Testis (tissue), 3 donors: Measurements from ENCODE around the gene ATP10A. TPM values are rescaled to one million over a fixed set of nuclear protein-coding genes. Genes with fewer than 3 reads are reported as not detected.
"Not testable (repeated sequence)": the region's sequence is repeated elsewhere in the genome, so short reads cannot be mapped to it uniquely, and the experiment has no call there.

ENCODE experiments used
- DNase-seq: peaks from one replicate; pipeline ENCODE4 v3.0.0-alpha.2; 2019
- H3K27ac ChIP-seq, 2 donors: fragments of 200-600 bp; sonication (generic); one replicate each; pipeline ENCODE4 v1.5.1; 2019
- H3K27me3 ChIP-seq: fragments of 200-600 bp; sonication (generic); one replicate; pipeline ENCODE4 v1.5.1; 2019
- H3K36me3 ChIP-seq: fragments of 200-600 bp; sonication (generic); one replicate; pipeline ENCODE4 v1.5.1; 2017; ENCODE audit warnings: low read depth; ENCODE audit errors: missing control alignments
- H3K4me1 ChIP-seq: fragments of 200-600 bp; sonication (generic); one replicate; pipeline ENCODE4 v1.5.1; 2019
- H3K4me3 ChIP-seq, 2 donors: fragments of 200-600 bp; sonication (generic); one replicate each; pipeline ENCODE4 v1.5.1; 2017 to 2019
- H3K9me3 ChIP-seq: fragments of 200-600 bp; sonication (generic); one replicate; pipeline ENCODE4 v1.5.1; 2017
- CTCF ChIP-seq, 3 experiments: fragments of 450-650 bp in 2 of 3; fragments of 200-600 bp in 1 of 3; sonication (generic) in 1 of 3; IDR thresholded peaks; one replicate each; pipeline ENCODE4 v1.5.1; 2016 to 2019; ENCODE audit warnings: antibody characterized with exemption in 3 of 3, mild to moderate bottlenecking in 2 of 3, moderate library complexity in 1 of 3
- POLR2A ChIP-seq: fragments of 450-650 bp; IDR thresholded peaks from one replicate; pipeline ENCODE4 v1.6.1; 2017; ENCODE audit warnings: antibody characterized with exemption, mild to moderate bottlenecking, moderate library complexity
- whole genome bisulfite sequencing, 2 donors: methylation state at CpG; one replicate each; pipeline ENCODE4 v1.1.5; 2018; 5-methylcytosine and 5-hydroxymethylcytosine counted together
- intact Hi-C: fragments of 100-400 bp; cut with DNase I; formaldehyde crosslinking; loops from one replicate; pipeline ENCODE4 v1.15.1; 2023; ENCODE audit warnings: low total_unique reads
- polyA plus RNA-seq: library from polyadenylated mRNA; stranded (reverse); fragments of 350-450 nt; fragmentation: Illumina TruSeq; extraction: RNeasy Lipid Tissue Mini Kit (QIAGEN cat#74804); gene quantifications from one replicate; pipeline ENCODE4 v1.2.3, GENCODE V29; 2014; ENCODE audit warnings: low read depth, low replicate concordance; ENCODE audit not compliant: insufficient read depth
- total RNA-seq, 2 donors: library from RNA; depleted of rRNA; stranded (reverse); fragments of >200 nt; gene quantifications; one replicate each; pipeline ENCODE4 v1.2.3, GENCODE V29; 2016

The ATP10A gene
- total and polyA plus RNA-seq, 3 donors from 2014 or later = 13.6 to 26.5 (median 22.8) TPM

DNA sequence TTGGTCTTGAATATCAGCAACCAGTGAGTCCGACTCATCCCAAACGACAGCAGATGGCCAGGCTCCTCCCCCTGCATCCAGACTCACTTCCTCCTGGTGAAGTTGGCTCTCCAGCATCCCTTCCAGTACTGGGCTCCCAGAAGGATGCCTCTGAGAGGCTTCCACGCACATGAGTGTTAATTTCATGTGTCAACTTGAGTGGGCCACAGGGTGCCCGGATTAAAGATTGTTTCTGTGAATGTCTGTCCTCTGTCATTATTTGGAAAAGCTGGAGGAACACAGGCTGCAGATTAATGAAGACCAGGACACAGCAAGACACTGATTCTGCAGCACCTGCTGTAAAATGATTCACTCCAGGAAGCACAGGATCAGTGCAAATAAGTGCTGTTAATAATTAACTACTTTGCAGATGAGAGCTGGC, 99.8 kb downstream of the ATP10A start:
- no peaks in the 10 kb centered on the region for H3K27me3 ChIP-seq
- no peak for DNase-seq
- no peaks in the 10 kb centered on the region for H3K36me3 ChIP-seq
- H3K27ac ChIP-seq = no peak overlapping the region
- no peaks in the 10 kb centered on the region for H3K4me1 ChIP-seq
- H3K9me3 ChIP-seq = no peaks in the 10 kb centered on the region
- intact Hi-C loops = no loop called here
- 66 to 67% methylated on average over 4 of the region's 4 CpGs for WGBS, 2 donors
- no peak for TF ChIP-seq POLR2A
- TF ChIP-seq CTCF (IDR thresholded peaks at IDR 0.05) = no peak
- H3K4me3 ChIP-seq = no peak overlapping the region

DNA sequence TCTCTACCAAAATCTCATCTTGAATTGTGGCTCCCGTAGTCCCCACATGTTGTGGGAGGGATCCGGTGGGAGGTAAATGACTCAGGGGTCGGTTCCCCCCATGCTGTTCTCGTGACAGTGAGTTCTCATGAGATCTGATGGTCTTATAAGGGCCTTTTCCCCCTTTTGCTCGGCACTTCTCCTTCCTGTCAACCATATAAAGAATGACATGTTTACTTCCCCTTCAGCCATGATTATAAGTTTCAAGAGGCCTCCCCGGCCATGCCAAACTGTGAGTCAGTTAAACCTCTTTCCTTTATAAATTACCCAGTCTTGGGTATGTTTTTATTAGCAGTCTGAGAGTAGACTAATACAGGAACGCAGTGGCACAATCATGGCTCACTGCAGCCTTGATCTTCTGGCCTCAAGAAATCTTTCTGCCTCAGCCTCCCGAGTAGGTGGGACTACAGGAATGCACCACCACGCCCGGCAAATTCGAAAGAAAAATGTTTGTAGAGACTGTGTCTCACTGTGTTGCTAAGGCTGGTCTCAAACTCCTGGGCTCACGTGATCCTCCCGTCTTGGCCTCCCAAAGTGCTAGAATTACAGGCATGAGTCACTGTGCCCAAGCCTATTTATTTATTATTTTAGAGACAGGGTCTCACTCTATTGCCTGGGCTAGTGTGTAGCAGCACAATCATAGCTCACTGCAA, 101.0 kb downstream of the ATP10A start:
- H3K27me3 ChIP-seq = no peaks in the 10 kb centered on the region
- no peaks in the 10 kb centered on the region for H3K9me3 ChIP-seq
- intact Hi-C loops = no loop called here
- no peaks in the 10 kb centered on the region for H3K36me3 ChIP-seq
- no peak for DNase-seq
- TF ChIP-seq POLR2A = no peak
- no peak for TF ChIP-seq CTCF (IDR thresholded peaks at IDR 0.05)
- H3K27ac ChIP-seq = no peak overlapping the region
- WGBS, 2 donors = 85 to 88% methylated on average over 13 of the region's 13 CpGs
- no peak overlapping the region for H3K4me3 ChIP-seq
- no peaks in the 10 kb centered on the region for H3K4me1 ChIP-seq

- no peaks in the 10 kb centered on the region for H3K9me3 ChIP-seq
- no peaks in the 10 kb centered on the region for H3K27me3 ChIP-seq
- intact Hi-C loops = no loop called here
- no peak overlapping the region for H3K4me3 ChIP-seq
- H3K27ac ChIP-seq = no peak overlapping the region
- no peak for DNase-seq
- H3K4me1 ChIP-seq = no peaks in the 10 kb centered on the region
- 85 to 90% methylated on average over 4 of the region's 4 CpGs for WGBS, 2 donors
- H3K36me3 ChIP-seq = no peaks in the 10 kb centered on the region
- TF ChIP-seq CTCF (IDR thresholded peaks at IDR 0.05) (no peak), POLR2A (no peak)
Observed at GRCh38 chr15:25759421-25759820, 103.7 kb downstream of the ATP10A start.

DNA sequence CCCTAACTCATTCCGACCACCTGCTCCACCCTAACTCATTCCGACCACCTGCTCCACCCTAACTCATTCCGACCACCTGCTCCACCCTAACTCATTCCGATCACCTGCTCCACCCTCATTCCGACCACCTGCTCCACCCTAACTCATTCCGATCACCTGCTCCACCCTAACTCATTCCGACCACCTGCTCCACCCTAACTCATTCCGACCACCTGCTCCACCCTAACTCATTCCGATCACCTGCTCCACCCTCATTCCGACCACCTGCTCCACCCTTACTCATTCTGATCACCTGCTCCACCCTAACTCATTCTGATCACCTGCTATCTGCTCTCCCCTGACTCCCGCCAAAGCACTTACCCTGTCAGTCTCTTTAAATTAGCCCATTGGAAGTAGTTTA, 104.5 kb downstream of the ATP10A start:
- H3K4me3 ChIP-seq, H3K9me3 ChIP-seq, H3K4me1 ChIP-seq, H3K27ac ChIP-seq, intact Hi-C loops, H3K27me3 ChIP-seq, DNase-seq, H3K36me3 ChIP-seq: not testable (repeated sequence)
- 71 to 72% methylated on average over 11 of the region's 11 CpGs for WGBS, 2 donors

DNA sequence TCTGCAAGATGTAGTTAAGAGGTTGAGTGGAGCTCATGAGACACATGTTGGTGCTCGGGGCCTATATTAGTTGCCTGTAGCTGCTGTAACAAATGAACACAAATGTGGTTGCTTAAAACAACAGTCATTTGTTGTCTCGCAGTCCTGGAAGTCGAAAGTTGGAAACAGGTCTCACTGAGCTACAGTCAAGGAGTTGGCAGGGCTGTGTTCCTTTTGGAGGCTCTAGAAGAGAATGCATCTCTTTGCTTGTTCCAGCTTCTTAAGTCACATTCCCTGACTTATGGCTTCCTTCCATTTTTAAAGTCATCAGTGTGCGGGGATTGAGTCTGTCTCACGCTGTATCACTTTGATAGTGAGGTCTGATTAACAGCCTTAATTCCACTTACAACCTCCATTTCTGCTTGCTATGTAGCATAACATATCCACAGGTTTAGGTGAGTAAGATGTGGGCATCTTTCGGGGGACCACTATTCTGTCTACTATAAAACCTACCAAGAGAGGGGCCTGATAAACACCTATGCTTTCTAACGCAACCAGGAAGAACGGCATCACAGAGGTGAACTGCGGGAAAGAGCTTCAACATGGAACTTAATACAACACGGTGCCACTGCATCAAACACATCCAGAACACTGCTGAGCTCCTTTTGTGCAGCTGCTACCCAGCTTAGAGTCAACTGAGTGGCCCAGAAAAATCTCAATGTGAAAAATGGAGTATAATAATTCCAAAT, 119.4 kb downstream of the ATP10A start:
- Histone ChIP-seq H3K27ac (peak overlapping the region in 1 of 2 donors; percentile 32), H3K27me3 (no peaks in the 10 kb centered on the region), H3K36me3 (no peaks in the 10 kb centered on the region), H3K4me3 (no peak overlapping the region), H3K9me3 (no peaks in the 10 kb centered on the region), H3K4me1 (peaks cover 21% of the 10 kb centered on the region)
- intact Hi-C loops = no loop called here
- TF ChIP-seq POLR2A (no peak), CTCF (IDR thresholded peaks at IDR 0.05) (no peak)
- DNase-seq = no peak
- 78 to 86% methylated on average over 10 of the region's 10 CpGs for WGBS, 2 donors
